ENCODE data around the gene CCDC60.
A peak's percentile ranks its signal among the peaks of the same experiment; 100 is the strongest.

The CCDC60 gene

DNA sequence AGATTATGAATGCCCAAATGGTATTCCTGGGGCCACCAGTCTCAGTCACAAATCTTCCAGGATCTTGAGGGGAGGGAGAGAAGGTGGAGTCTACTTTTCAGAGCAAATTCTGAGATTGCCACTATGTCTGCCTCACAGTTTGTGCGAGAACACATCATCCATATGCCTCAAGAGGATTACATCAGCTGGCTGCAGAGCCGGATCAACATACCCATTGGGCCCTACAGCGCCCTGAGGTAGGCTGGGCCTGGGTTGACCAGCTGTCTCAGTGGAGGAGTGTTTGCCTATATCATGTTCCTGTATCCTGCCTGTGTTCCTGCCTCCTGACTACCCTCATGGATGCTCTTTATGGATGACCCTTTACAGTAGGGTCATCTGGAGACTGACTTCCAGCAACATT is 205.9 kb downstream of the CCDC60 start:
- DNase-seq (ENCODE audit: low read depth in 2 of 2), result no peak

DNA sequence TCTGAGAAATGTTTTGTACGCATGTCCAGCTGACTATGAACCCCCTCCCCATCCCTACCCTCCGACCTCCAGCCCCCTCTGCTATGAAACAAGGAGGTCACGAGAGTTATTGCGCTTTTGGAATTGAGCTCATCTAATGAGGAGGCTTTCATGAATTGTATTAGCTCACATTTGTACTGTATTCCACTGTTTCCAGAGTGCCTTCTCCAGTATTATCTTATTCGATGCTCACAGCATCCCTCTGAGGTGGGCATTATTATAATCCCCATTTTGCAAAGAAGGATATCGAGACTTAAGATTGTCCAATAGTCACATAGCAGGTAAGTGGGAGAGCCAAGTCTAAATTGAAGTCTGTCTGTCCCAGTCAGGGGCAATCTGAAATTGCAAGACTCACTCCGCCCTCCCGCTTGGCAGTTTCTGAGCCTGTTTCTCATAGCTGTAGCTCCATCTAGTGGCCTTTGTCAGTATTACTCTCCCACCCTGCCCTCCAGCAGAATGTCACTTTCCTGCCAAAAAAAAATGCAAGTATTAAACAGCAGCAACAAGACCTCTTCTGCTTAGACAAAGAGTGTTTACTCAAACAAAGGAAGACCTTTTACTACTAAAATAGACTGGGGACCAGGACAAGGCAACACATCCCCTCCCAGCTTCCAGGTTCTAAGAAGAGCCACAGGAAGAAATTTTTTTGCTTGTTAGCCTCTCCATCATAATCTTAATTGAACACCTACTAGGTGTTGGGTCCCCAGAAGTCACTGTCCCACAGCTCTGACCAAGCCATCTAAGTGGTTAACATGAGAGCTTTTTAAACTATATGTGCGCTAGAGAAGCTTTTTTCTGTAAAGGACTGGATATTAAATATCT is 210.5 kb downstream of the CCDC60 start:
- DNase-seq (ENCODE audit: low read depth in 2 of 2), result peak; percentile 18 to 19

DNA sequence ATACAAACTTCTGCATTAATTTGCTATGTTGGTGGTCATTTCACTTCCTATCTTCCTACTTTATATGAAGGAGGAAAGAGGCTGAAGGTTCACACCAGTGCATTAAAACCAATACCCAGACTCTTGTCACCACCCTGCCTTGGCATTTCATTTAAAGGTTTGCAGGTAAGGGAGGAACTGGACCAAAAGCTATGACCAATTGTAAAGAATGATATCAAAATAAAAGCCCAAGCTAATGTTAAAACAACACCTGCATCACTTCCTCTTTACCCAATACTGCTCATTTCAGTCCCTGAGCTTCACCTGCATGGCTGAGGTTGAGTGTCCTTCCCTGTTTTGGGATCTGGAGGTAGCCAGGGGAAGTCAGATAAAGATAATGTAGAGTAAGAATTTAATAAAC is 211.8 kb downstream of the CCDC60 start:
- no peak for DNase-seq (ENCODE audit: low read depth in 2 of 2)

DNA sequence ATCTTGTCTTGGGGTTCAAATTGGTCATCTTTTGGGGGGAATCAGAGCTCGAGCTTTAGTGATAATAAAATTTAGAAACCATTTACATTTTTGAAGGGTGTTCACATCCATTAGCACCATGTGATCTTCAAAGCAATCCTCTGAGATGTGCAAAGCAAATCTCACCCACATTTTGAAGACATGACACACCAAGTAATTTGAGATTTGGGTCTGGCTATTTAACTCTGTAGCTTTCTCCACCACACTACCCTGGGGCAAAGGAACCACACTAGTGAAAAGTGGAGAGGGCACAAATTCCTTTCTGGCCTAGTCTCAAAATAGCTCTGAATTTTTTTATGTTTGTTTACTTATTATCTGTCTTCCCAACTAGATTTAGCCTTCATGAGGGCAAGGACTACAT is 212.5 kb downstream of the CCDC60 start:
- DNase-seq (ENCODE audit: low read depth in 2 of 2), result no peak

DNA sequence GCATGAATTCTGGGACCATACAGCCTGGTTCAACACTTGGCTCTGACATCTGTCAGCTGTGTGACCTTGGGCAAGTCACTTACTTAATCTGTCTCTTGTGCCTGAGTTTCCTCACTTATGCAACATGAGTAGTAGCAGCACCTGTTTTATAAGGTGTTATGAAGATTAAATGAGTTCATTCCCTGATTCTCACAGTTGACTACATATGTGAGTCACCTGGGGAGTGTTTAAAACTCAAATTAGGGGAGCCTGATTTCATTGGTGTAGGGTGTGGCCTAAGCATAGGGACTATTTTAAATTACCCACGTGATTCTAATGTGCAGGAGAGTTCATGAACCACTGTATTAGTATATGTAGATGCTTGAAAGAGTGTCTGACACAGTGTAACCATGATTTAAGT is 222.3 kb downstream of the CCDC60 start:
- DNase-seq (ENCODE audit: low read depth in 2 of 2), result no peak

DNA sequence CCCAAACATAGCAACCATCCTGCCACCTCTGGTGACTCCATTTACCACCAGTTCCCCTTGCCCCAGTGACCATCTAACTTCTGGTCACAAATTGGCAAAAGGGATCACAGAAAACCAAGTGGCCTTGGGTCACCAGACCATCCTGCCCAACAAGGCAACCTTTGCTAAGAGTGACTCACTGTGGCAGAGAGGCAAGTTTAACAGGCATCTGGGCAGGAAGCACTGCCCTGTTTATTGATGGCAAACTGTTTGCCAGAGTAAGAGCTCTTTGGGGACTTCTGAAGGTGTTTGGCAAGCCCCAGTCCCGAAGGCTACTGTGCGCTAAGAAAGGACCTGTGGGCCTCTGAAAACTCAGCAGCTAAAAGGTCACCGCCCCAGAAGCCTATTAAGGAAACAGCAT is 230.9 kb downstream of the CCDC60 start:
- DNase-seq (ENCODE audit: low read depth in 2 of 2), result no peak

DNA sequence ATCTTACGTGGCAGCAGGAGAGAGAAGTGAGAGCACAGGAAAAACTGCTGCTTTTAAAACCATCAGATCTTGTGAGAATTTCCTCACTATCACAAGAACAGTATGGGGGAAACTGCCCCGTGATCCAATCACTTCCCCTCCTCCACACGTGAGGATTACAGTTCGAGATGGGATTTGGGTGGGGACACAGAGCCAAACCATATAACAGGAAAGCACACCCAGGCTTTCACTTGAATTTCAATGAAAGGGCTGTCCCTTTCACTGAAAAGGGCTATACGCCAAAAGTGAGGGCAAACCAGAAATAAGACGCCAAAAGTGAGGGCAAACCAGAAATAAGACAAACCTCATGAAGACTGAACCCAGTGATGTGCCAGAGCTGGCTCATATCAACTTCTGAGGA is 236.2 kb downstream of the CCDC60 start:
- DNase-seq (ENCODE audit: low read depth in 2 of 2), result no peak

DNA sequence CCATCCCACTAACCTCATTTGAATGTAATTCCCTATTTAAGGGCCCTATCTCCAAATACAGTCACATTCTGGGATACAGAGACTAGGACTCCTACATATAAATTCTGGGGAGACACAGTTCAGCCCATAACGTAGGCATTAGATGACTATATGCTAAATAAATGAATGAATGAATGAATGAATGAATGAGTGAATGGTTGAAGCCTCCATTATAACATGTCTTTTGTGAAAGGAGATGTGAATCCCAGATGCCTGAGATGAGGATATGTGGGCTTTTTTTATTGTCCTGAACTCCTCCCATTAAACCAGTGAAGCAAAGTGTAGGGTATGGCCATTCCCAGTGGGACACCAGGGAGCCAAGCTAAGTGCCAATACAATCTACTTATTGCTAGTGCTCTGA is 238.6 kb downstream of the CCDC60 start:
- DNase-seq (ENCODE audit: low read depth in 2 of 2), result no peak

DNA sequence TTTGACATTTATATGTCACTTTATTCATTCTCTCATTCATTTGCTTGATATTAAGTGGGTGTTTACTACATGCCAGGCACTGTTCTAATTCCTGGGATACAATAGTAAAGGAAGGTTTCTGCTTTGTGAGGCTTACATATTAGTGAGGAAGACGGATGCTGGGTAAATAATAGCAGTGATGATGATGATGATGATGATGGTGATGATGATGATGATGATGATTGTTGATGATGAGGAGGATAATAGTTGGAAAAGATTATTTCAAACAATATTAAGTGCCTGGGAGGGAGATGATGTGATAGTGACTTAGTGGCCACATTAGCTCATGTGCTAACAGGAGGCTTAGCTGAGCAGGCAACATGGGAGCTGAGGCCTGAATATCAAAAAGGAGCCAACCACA is 239.7 kb downstream of the CCDC60 start:
- no peak for DNase-seq (ENCODE audit: low read depth in 2 of 2)

DNA sequence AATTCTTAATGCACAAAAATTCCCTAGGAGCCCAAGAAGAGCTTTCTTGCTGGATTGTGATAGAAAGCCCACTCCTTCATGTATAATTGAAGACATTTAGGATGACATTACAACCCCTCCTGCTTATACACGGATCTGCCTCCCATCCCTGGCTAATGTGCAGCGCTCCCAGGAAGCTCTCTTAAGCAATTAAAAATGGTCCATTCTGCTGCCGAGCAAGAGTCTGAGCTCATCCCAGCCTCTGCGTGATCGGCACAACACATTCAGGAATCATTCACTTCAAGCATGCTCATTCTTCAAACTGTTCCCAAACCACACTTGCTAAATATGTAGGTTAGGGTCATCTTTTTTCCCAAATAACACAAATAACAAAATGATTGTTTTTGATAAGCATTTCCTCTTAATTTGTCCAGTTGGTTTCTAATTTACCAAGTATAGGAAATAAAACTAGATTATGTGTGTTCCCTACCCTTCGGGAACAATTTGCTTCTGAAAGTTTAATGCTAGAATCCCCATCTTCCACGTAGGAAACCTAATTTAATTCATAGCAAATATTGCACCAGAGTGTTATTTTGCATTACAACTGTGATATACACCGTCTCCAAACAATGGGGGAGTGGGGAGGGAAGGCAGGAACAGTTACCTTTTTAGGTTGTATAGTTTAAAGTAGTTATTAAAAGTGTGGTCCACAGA is 241.7 kb downstream of the CCDC60 start:
- no peak for DNase-seq (ENCODE audit: low read depth in 2 of 2)

DNA sequence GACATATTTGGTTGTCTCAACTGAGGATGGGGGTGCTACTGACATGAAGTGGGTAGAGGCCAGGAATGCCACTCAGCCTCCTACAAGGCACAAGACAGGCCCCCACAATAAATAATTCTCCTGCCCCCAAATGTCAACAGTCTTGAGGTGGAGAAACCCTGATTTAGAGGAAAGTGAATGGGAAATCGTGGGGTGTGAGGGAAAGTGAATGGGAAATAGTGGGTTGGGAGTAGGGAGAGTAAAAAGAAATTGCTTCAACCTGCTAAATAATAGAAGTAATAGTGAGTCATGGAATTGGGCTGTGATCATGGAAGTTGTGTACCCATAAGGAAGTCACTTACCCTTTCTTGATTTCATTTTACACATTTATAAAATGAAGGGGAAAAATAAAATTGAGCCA is 242.4 kb downstream of the CCDC60 start:
- DNase-seq (ENCODE audit: low read depth in 2 of 2), result no peak

DNA sequence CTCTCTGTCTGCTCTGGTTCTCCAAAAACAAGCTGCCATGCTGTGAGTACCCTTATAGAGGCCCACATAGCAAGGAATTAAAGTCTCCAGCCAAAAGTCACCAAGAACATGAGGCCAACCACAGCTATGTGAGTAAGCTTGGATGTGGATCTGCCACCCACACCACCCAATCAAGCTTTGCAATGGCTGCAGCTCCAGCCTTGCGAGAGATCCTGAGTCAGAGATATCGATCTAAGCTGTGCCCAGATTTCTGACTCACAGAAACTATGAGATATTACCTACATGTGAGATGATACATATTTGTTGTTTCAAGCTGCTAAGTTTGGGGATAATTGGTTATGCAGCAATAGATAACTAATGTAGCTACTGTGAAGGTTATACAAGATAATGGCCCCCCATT is 243.6 kb downstream of the CCDC60 start:
- DNase-seq (ENCODE audit: low read depth in 2 of 2), result no peak

DNA sequence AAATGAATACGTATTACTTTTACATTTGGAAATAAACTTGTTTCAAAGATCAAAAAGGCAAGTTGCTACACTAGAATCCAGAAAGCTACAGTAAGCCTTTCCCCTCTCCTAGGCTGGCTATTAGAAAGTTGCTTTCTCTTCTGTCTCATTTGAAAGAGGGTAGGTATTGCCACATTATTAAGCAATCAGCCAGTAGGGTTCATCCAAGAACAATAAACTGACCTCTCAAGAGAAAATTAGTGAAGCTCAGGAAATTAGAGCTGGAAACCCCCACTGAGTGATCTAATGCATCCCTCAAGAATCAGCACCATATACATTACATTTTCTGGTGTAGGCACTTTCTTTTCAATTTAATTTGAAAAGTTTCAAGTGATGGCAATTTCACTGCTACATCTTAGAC is 254.6 kb downstream of the CCDC60 start:
- DNase-seq (ENCODE audit: low read depth in 2 of 2), result no peak

DNA sequence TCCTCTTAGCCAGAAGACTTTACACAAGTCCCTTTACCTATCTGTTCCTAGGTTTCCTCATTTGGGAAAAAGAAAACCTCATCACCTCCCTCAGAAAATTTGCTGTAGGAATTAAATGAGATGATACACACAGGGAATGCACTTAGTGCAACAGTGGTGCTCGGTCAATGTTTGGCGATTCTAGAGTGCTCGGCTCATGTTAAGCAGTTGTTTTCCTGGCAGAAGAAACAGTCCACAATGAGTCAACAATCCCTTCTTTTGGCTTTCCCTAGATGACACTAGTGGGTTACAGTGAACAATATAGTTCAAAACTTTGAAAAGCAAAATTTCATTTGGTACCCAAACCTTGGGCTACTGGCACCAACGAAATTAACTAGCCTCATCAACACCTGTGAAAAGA is 255.1 kb downstream of the CCDC60 start:
- DNase-seq (ENCODE audit: low read depth in 2 of 2), result no peak
